HK-2 (cell line): ENCODE measurements around the gene BICDL1.

Experiments used
- DNase-seq: peaks from one replicate; pipeline ENCODE4 v3.0.0-alpha.2; 2018; ENCODE audit not compliant: unreplicated experiment

BICDL1 gene

GRCh38 chr12:120079411-120080400 lies 90.7 kb downstream of the BICDL1 start:
- DNase-seq = no peak

GRCh38 chr12:120081641-120082040 lies 92.6 kb downstream of the BICDL1 start:
- no peak for DNase-seq

DNA sequence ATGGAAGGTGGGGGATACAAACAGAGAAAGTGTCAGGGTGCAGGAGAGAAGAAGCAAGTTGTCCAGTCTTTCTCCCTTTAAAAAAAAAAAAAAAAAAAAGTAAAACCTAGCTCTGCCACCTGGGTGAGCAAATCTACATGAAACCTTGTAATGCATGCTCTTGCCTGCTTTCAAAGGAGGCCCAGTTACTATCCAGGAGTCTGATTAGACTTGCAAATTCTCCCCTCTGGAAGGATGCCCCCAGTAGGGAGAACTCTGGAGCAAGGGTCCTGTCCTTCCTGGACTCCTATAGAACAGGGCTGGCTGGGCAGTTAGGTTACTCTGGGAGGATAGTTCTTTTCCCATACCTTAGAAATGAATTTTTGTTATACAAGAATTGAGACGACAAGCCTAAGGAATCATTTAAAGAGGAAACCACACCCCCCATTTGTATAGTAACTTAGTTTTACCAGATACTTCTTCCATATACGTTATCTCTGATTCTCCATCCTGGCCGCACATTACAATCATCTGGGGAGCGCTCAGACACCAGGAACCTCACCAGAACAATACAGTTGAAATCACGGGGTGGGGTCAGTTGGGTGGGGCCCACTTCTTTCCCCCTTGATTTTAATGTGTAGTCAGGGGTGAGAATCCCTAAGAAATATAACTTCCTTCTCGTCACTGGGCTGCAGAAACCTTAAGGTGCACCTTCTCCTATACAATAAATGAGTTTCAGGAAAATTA lies 97.0 kb downstream of the BICDL1 start:
- DNase-seq = no peak

- peak; percentile 96 for DNase-seq
These were observed 98.0 kb downstream of the BICDL1 start for GRCh38 chr12:120086801-120087621.

DNA sequence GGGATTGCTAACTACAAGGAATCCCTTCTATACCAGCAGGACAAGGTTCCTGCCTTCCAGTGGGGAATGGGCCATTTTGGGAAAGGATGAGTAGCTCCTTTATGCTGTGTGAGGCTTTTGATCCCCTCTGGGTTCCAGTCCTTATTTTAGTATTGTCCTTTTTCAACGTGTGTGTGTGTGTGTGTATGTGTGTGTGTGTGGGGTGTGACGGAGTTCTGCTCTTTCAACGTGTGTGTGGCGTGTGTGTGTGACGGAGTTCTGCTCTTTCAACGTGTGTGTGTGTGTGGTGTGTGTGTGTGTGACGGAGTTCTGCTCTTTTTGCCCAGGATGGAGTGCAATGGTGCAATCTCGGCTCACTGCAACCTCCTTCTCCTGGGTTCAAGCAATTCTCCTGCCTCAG lies 100.1 kb downstream of the BICDL1 start:
- DNase-seq = no peak

DNA sequence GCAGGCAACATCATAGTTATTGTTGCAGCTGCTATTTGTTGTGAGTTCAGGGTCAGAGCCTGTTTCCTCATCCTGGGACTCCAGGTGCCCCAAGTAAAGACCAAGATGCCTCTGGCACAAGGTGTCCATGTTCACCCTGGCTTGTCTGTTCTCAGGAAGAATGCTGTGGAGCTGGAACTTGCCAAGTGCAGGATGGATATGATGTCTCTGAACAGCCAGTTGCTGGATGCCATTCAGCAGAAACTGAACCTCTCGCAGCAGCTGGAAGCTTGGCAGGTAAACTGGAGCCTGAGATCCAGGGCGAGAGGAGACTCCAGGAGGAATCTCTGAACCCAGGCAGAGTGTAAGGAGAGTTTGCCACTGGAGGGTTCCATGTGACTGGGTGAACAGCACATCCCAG lies 100.8 kb downstream of the BICDL1 start:
- DNase-seq = no peak

DNA sequence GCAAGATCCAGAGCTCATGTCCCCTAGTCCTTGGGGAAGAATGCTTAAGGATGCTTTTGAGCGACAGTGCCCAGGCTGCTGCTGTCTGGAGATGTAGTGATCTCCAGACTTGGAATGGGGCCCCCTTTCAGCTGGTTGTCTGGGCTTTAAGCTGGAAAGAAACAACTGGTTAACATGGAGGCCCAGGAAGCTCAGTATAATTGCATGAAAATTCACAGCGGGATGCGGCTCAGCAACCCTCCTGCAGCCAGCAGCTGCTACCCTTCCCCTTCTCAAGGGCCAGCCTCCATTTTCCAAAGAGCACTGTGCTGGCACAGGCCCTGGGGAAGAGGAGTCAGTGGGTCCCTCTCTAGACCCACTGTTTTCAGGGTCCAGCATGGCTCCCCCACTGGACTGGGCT lies 101.2 kb downstream of the BICDL1 start:
- DNase-seq = no peak

- no peak for DNase-seq
These were observed 101.7 kb downstream of the BICDL1 start for GRCh38 chr12:120090626-120091295.

- DNase-seq = no peak
These were observed 102.5 kb downstream of the BICDL1 start for GRCh38 chr12:120091371-120092090.

- DNase-seq = no peak
These were observed 103.7 kb downstream of the BICDL1 start for GRCh38 chr12:120092551-120093335.

- DNase-seq = no peak
These were observed 104.2 kb downstream of the BICDL1 start for GRCh38 chr12:120093336-120093591.

DNA sequence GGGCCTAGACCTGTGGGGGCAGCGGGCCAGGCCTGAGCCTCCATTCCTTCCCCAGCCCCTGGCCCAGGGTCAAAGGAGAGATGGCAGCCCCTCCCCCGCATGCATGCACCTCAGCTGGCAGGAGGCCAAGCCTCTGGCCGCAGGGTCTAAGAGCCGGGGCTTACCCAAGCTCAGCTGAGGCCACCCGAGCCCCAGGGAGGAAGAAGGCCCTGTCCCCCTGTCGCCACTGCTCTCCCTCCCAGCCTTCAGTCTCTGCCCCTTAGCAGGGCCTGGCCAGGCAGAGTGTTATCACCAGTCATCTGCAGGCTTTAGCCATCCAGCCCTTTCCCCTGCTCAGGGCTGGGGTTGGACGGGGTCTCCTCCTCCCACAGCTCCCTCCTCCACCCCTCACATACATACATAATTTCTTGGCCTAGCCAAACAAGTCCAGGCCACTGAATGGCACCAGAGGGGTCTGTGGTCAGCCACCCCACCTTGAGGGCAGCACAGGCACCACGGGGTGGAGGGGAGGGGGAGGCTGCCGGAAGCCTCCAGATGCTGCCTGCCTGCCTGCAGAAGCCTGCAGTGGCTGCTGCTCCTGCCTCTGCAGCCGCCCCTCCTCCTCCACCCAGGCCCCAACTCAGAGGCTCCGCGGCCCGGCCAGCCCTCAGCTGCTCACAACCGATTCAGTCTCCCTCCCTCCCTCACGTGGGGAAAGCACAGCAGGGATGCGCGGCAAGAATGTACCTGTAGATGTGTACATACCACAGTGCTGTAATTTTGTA lies 104.7 kb downstream of the BICDL1 start:
- no peak for DNase-seq

DNA sequence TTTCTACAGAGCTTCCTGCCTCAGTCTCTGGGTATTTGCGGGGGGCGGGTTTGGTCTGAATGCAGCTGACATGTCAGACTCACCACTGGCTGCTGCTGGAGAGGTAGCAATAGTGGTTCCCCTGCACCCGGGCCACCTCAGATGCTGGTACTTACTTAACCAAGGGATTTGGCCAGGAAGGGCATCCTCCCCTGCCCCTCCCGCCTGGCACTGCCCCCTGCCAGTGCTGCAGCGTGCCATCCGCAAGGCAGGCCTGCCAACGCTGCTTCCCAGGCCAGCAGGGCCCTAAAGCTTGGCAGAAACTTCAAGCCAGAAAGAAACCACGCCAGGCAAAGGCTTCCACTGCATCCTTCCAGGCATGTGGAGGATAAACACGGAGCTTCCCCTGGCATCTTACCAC lies 105.4 kb downstream of the BICDL1 start:
- DNase-seq = no peak

GRCh38 chr12:120095331-120095730 lies 106.3 kb downstream of the BICDL1 start:
- DNase-seq = no peak

GRCh38 chr12:120095736-120096135 lies 106.7 kb downstream of the BICDL1 start:
- no peak for DNase-seq

GRCh38 chr12:120096671-120097202 lies 107.7 kb downstream of the BICDL1 start:
- no peak for DNase-seq

GRCh38 chr12:120098756-120099470 lies 109.9 kb downstream of the BICDL1 start:
- no peak for DNase-seq

DNA sequence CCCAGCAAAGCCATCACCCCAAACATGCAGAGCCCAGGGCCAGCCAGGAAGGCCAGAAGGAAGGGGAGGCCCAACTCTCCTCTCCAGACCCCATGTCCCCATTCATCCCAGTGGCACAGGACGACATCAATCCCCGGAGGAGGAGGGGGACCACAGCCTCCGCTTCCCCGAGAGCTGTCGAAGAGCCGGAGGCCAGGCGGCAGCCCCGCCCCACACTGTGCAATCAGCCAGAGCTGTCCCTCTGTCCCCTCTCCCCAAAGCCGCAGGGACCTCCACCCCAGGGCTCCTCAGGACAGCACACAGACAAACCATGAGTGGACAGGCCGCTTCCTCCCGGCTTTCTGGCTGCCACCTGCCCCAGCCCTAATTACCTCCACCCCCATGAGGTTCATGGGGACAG lies 110.7 kb downstream of the BICDL1 start:
- no peak for DNase-seq

- no peak for DNase-seq
These were observed 111.6 kb downstream of the BICDL1 start for GRCh38 chr12:120100630-120101029.
